Esophagus squamous epithelium (tissue), 5 donors: ENCODE measurements around the gene LOXL1. TPM values are rescaled to one million over a fixed set of nuclear protein-coding genes. Genes with fewer than 3 reads are reported as not detected.

Source experiments
- DNase-seq: peaks from one replicate; lab custom pipeline; 2025; lab: John Stamatoyannopoulos, UW
- H3K27ac ChIP-seq, 4 donors: fragments of 200-600 bp; sonication (generic); one replicate each; pipeline ENCODE4 v1.5.1; 2016 to 2019; ENCODE audit warnings: mild to moderate bottlenecking in 1 of 4
- H3K27me3 ChIP-seq, 4 donors: fragments of 200-600 bp; sonication (generic); 1 replicate in 3 of 4; 2 replicates in 1 of 4; pipeline versions ENCODE4 v1.5.1 to v1.6.0; 2017 to 2021; ENCODE audit warnings: antibody characterized with exemption in 1 of 4
- H3K36me3 ChIP-seq, 3 donors: fragments of 200-600 bp; sonication (generic); one replicate each; pipeline ENCODE4 v1.5.1; 2016 to 2019
- H3K4me1 ChIP-seq, 3 donors: fragments of 200-600 bp; sonication (generic); one replicate each; pipeline ENCODE4 v1.5.1; 2017 to 2019
- H3K4me3 ChIP-seq, 4 donors: fragments of 200-600 bp; sonication (generic); 1 replicate in 3 of 4; 2 replicates in 1 of 4; pipeline ENCODE4 v1.5.1; 2016 to 2019; ENCODE audit warnings: mild to moderate bottlenecking in 2 of 4, moderate library complexity in 1 of 4
- H3K9me3 ChIP-seq, 3 donors: fragments of 200-600 bp; sonication (generic); one replicate each; pipeline ENCODE4 v1.5.1; 2016 to 2019
- CTCF ChIP-seq, 6 experiments: fragments of 450-650 bp in 4 of 6; fragments of 200-600 bp in 2 of 6; sonication (generic) in 2 of 6; IDR thresholded peaks; one replicate each; pipeline ENCODE4 v1.5.1; 2016 to 2019; ENCODE audit warnings: antibody characterized with exemption in 6 of 6, mild to moderate bottlenecking in 4 of 6, moderate library complexity in 4 of 6
- POLR2A ChIP-seq, 4 donors: fragments of 450-650 bp; IDR thresholded peaks; one replicate each; pipeline ENCODE4 v1.6.1; 2017; ENCODE audit warnings: antibody characterized with exemption in 4 of 4, mild to moderate bottlenecking in 4 of 4, moderate library complexity in 3 of 4
- WGBS, 2 donors: methylation state at CpG; one replicate each; pipeline ENCODE4 v1.1.5; 2018; 5-methylcytosine and 5-hydroxymethylcytosine counted together
- intact Hi-C: fragments of 100-400 bp; cut with DNase I; formaldehyde crosslinking; loops from one replicate; pipeline ENCODE4 v1.15.0; 2022
- total RNA-seq, 4 donors: library from RNA; depleted of rRNA; stranded (reverse); fragments of >200 nt; gene quantifications; one replicate each; pipeline ENCODE4 v1.1.0, GENCODE V29; 2016
- donor health status: DM: yes; HTN: yes; CAD: no.

The LOXL1 gene
- total RNA-seq, 4 donors from 2014 or later, result 4.3 to 7.7 (median 6.3) TPM

GRCh38 chr15:73956743-73957135 is 30.5 kb downstream of the LOXL1 start:
- Histone ChIP-seq H3K4me3 (no peak overlapping the region), H3K9me3 (no peaks in the 10 kb centered on the region), H3K27ac (peak overlapping the region in 2 of 4 donors; percentile 63 to 66), H3K27me3 (no peaks in the 10 kb centered on the region), H3K4me1 (peaks cover 4 to 37% (median 15%) of the 10 kb centered on the region in 3 donors), H3K36me3 (no peaks in the 10 kb centered on the region)
- WGBS, 2 donors, result 37% methylated on average over 2 of the region's 9 CpGs; no CpG with 5 or more reads in 1 of the 2 donors
- no peak for TF ChIP-seq CTCF (IDR thresholded peaks at IDR 0.05)
- no peak for TF ChIP-seq POLR2A (IDR thresholded peaks at IDR 0.05)
- no peak for DNase-seq
- intact Hi-C loops, result no loop called here

DNA sequence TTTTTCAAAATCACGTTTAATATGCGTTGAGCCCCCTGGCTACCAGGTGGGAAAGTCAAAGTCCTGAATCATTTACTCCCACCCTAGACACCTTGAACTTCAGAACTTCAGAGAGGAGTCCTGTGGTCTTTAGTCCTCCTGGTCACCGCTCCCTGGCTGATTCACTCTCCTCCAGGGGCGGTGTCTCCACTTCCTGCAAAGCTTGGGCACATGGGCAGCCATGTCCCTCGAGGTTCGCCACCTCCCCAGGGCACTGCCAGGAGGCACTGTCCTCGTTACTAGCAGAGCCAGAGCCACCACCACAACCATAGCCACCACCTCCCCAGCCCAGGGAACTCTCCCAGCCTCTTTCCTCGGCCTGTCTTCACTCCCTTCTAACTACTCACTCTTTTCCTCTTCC is 31.0 kb downstream of the LOXL1 start:
- intact Hi-C loops, result no loop called here
- no peak for DNase-seq
- TF ChIP-seq POLR2A (IDR thresholded peaks at IDR 0.05) (no peak), CTCF (IDR thresholded peaks at IDR 0.05) (no peak)
- Histone ChIP-seq H3K4me1 (peaks cover 0 to 32% (median 10%) of the 10 kb centered on the region in 3 donors), H3K36me3 (no peaks in the 10 kb centered on the region), H3K9me3 (no peaks in the 10 kb centered on the region), H3K27ac (peak overlapping the region in 1 of 4 donors; percentile 3), H3K4me3 (no peak overlapping the region), H3K27me3 (no peaks in the 10 kb centered on the region)
- 73 to 75% methylated on average over 8 of the region's 8 CpGs for WGBS, 2 donors

- Histone ChIP-seq H3K4me3 (no peak overlapping the region), H3K27me3 (no peaks in the 10 kb centered on the region), H3K4me1 (peaks cover 0 to 27% (median 5%) of the 10 kb centered on the region in 3 donors), H3K9me3 (no peaks in the 10 kb centered on the region), H3K27ac (peak overlapping the region in 1 of 4 donors; percentile 3), H3K36me3 (no peaks in the 10 kb centered on the region)
- TF ChIP-seq POLR2A (IDR thresholded peaks at IDR 0.05) (no peak), CTCF (IDR thresholded peaks at IDR 0.05) (no peak)
- WGBS, 2 donors, result 83 to 88% methylated on average over 2 of the region's 2 CpGs
- intact Hi-C loops, result no loop called here
- DNase-seq, result no peak
Measured at GRCh38 chr15:73957785-73958184, 31.5 kb downstream of the LOXL1 start.

GRCh38 chr15:73959012-73959581 is 32.8 kb downstream of the LOXL1 start:
- 30 to 36% methylated on average over 8 of the region's 8 CpGs for WGBS, 2 donors
- DNase-seq, result no peak

More at GRCh38 chr15:73959012-73959581, 32.8 kb downstream of the LOXL1 start:
- Histone ChIP-seq H3K27me3 (no peaks in the 10 kb centered on the region), H3K9me3 (no peaks in the 10 kb centered on the region), H3K27ac (no peak overlapping the region), H3K4me1 (peaks cover 0 to 19% (median 5%) of the 10 kb centered on the region in 3 donors), H3K4me3 (no peak overlapping the region), H3K36me3 (no peaks in the 10 kb centered on the region)
- intact Hi-C loops, result no loop called here
- TF ChIP-seq POLR2A (IDR thresholded peaks at IDR 0.05), result no peak
- no peak for TF ChIP-seq CTCF (IDR thresholded peaks at IDR 0.05)
